ENCODE results near the gene LRRC45. TPM values are rescaled to one million over a fixed set of nuclear protein-coding genes. Genes with fewer than 3 reads are reported as not detected.

LRRC45 gene
- total and polyA plus RNA-seq, 2 experiments from 2014 or later: 16.1 to 40.7 TPM

DNA sequence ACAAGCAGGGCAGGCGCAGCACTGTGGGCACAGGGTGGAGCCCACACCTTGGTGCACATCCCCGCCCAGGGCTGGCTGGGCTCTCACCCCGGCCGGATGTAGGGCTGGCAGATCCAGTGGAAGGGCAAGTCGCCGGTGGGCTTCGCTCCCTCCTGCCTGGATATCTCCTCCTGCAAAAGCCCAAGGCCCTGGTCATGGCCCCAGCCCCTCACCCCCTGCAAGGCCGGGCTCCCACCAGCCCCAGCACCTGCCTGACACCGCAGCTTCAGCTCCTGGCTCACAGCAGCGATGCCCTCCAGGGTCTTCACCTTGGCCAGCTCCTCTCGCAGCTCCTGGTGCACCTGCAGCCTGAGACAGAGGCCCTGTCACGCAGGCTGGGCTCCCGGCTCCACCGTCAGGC is 37.5 kb downstream of the LRRC45 start (continued):
- no peak for TF ChIP-seq ZNF462 (CRISPR knock-in tag; IDR thresholded peaks at IDR 0.05)
- TF ChIP-seq STAT1 (IDR thresholded peaks at IDR 0.05; ENCODE audit: unreplicated experiment): no peak
- TF ChIP-seq, protein P1, sequence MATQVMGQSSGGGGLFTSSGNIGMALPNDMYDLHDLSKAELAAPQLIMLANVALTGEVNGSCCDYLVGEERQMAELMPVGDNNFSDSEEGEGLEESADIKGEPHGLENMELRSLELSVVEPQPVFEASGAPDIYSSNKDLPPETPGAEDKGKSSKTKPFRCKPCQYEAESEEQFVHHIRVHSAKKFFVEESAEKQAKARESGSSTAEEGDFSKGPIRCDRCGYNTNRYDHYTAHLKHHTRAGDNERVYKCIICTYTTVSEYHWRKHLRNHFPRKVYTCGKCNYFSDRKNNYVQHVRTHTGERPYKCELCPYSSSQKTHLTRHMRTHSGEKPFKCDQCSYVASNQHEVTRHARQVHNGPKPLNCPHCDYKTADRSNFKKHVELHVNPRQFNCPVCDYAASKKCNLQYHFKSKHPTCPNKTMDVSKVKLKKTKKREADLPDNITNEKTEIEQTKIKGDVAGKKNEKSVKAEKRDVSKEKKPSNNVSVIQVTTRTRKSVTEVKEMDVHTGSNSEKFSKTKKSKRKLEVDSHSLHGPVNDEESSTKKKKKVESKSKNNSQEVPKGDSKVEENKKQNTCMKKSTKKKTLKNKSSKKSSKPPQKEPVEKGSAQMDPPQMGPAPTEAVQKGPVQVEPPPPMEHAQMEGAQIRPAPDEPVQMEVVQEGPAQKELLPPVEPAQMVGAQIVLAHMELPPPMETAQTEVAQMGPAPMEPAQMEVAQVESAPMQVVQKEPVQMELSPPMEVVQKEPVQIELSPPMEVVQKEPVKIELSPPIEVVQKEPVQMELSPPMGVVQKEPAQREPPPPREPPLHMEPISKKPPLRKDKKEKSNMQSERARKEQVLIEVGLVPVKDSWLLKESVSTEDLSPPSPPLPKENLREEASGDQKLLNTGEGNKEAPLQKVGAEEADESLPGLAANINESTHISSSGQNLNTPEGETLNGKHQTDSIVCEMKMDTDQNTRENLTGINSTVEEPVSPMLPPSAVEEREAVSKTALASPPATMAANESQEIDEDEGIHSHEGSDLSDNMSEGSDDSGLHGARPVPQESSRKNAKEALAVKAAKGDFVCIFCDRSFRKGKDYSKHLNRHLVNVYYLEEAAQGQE (IDR thresholded peaks at IDR 0.05; ENCODE audit: unreplicated experiment): no peak
- TF ChIP-seq NANOG (IDR thresholded peaks at IDR 0.05; ENCODE audit: borderline replicate concordance): no peak
- TF ChIP-seq CREB1 (CRISPR knock-in tag; IDR thresholded peaks at IDR 0.05; ENCODE audit: low read depth): no peak
- TF ChIP-seq CTCF (conservative IDR thresholded peaks at IDR 0.05; ENCODE audit: low read depth in 2 of 2): no peak
- no peak for TF ChIP-seq ZNF114 (CRISPR knock-in tag; IDR thresholded peaks at IDR 0.05)
